Gastrocnemius medialis (tissue), 4 donors: ENCODE results near the gene CCDC39. TPM values are rescaled to one million over a fixed set of nuclear protein-coding genes. Genes with fewer than 3 reads are reported as not detected.

ENCODE experiments used
- ATAC-seq, 2 donors: fragments of 150-250 bp; one replicate each; pipeline ENCODE4 v1.9.1; 2016
- DNase-seq, 2 donors: peaks; one replicate each; pipeline ENCODE4 v3.0.0-alpha.2; 2019
- H3K27ac ChIP-seq, 4 donors: fragments of 200-600 bp; sonication (generic); 1 replicate in 1 of 4; 2 replicates in 3 of 4; pipeline ENCODE4 v1.5.1; 2016 to 2018; ENCODE audit warnings: mild to moderate bottlenecking in 2 of 4, moderate library complexity in 1 of 4
- H3K27me3 ChIP-seq, 3 donors: fragments of 200-600 bp; sonication (generic) in 2 of 3; 1 replicate in 1 of 3; 2 replicates in 2 of 3; pipeline versions ENCODE4 v1.5.1 to v1.6.0; 2016 to 2019; ENCODE audit warnings: mild to moderate bottlenecking in 1 of 3, moderate library complexity in 1 of 3
- H3K36me3 ChIP-seq, 2 donors: fragments of 200-600 bp; sonication (generic) in 1 of 2; one replicate each; pipeline ENCODE4 v1.5.1; 2017 to 2018
- H3K4me1 ChIP-seq, 2 donors: fragments of 200-600 bp; sonication (generic) in 1 of 2; one replicate each; pipeline ENCODE4 v1.5.1; 2016 to 2017; ENCODE audit warnings: mild to moderate bottlenecking in 2 of 2
- H3K4me3 ChIP-seq, 4 donors: fragments of 200-600 bp; sonication (generic) in 3 of 4; 1 replicate in 1 of 4; 2 replicates in 3 of 4; pipeline ENCODE4 v1.5.1; 2016 to 2019; ENCODE audit warnings: mild to moderate bottlenecking in 2 of 4
- H3K9me3 ChIP-seq, 3 donors: fragments of 200-600 bp; sonication (generic) in 2 of 3; 1 replicate in 1 of 3; 2 replicates in 2 of 3; pipeline ENCODE4 v1.5.1; 2016 to 2019
- POLR2A ChIP-seq, 2 donors: fragments of 450-650 bp; IDR thresholded peaks; one replicate each; pipeline ENCODE4 v1.6.1; 2017; ENCODE audit warnings: antibody characterized with exemption in 2 of 2, mild to moderate bottlenecking in 2 of 2, moderate library complexity in 2 of 2
- in situ Hi-C, 4 donors: fragments of 200-750 bp; cut with MboI; loops; one replicate each; pipeline versions ENCODE4 v1.15.0 to v1.8.0; 2017; ENCODE audit warnings: low sequenced_read_pairs in 4 of 4
- intact Hi-C: fragments of 100-400 bp; cut with DNase I; formaldehyde crosslinking; loops from one replicate; pipeline ENCODE4 v1.15.1; 2023; ENCODE audit warnings: low total_unique reads
- total RNA-seq, 4 donors: library from RNA; depleted of rRNA; stranded (reverse); fragments of >200 nt; gene quantifications; one replicate each; pipeline versions ENCODE4 v1.1.0 to v1.2.3, GENCODE V29; 2016
- TF ChIP-seq, protein P1 (sequence below), 5 experiments: fragments of 450-650 bp in 3 of 5; fragments of 200-600 bp in 2 of 5; sonication (generic) in 2 of 5; IDR thresholded peaks in 4 of 5; conservative IDR thresholded peaks in 1 of 5; 1 replicate in 4 of 5; 2 replicates in 1 of 5; pipeline ENCODE4 v1.5.1; 2016 to 2019; ENCODE audit warnings: antibody characterized with exemption in 5 of 5, mild to moderate bottlenecking in 3 of 5, moderate library complexity in 3 of 5

Gene CCDC39
- 1 to 10 TPM in 2 of 4 donors, not detected in 2; 1.0 to 1.2 TPM for total RNA-seq

GRCh38 chr3:180679178-180680096, at the start of gene CCDC39:
Gene CCDC39 (minus strand): TSS chr3:180679489. CDS start chr3:180679380, 109 bp downstream.
- ATAC-seq: peak; percentile 60 to 87
- H3K27ac ChIP-seq: no peak within 1 kb of the TSS
- in situ Hi-C loops (no loop called here), intact Hi-C loops (no loop called here)
- H3K4me1 ChIP-seq: peaks cover 9 to 16% of the 10 kb centered on the region in 2 donors
- peak in 1 of 2 donors; percentile 17 for DNase-seq
- H3K27me3 ChIP-seq: no peaks in the 10 kb centered on the region
- peak within 1 kb of the TSS; percentile 61 to 80 (median 64) for H3K4me3 ChIP-seq
- no peaks in the 10 kb centered on the region for H3K36me3 ChIP-seq
- TF ChIP-seq POLR2A (IDR thresholded peaks at IDR 0.05): no peak
- TF ChIP-seq, protein P1, sequence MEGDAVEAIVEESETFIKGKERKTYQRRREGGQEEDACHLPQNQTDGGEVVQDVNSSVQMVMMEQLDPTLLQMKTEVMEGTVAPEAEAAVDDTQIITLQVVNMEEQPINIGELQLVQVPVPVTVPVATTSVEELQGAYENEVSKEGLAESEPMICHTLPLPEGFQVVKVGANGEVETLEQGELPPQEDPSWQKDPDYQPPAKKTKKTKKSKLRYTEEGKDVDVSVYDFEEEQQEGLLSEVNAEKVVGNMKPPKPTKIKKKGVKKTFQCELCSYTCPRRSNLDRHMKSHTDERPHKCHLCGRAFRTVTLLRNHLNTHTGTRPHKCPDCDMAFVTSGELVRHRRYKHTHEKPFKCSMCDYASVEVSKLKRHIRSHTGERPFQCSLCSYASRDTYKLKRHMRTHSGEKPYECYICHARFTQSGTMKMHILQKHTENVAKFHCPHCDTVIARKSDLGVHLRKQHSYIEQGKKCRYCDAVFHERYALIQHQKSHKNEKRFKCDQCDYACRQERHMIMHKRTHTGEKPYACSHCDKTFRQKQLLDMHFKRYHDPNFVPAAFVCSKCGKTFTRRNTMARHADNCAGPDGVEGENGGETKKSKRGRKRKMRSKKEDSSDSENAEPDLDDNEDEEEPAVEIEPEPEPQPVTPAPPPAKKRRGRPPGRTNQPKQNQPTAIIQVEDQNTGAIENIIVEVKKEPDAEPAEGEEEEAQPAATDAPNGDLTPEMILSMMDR (IDR thresholded peaks at IDR 0.05 in 4 of 5, conservative IDR thresholded peaks at IDR 0.05 in 1 of 5): no peak
- no peaks in the 10 kb centered on the region for H3K9me3 ChIP-seq

DNA sequence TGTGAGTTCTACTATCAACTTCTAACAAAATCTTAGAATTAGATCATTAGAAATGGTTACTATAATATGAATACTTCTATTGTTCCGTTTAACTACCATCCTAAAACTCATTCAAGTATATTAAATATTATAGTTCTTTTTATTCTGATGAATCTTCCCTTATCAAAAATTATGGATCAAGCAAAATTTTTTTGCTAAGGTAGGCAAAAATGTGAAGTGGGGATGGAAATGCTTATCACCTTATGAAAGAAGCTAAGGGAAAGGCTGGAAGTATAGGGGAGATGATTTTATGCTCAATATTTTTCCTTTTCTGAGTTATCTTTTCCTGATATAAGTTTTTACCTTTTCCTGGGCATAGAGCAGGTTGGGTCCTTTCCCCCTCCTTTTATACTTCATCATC, 40.7 kb upstream of the CCDC39 start:
- H3K4me1 ChIP-seq: no peaks in the 10 kb centered on the region
- ATAC-seq: no peak
- H3K9me3 ChIP-seq: no peaks in the 10 kb centered on the region
- intact Hi-C loops (no loop called here), in situ Hi-C loops (no loop called here)
- no peak overlapping the region for H3K27ac ChIP-seq
- H3K36me3 ChIP-seq: peaks cover 0 to 5% of the 10 kb centered on the region in 2 donors
- no peaks in the 10 kb centered on the region for H3K27me3 ChIP-seq
- no peak for DNase-seq
- TF ChIP-seq POLR2A (IDR thresholded peaks at IDR 0.05): no peak
- TF ChIP-seq, protein P1 (IDR thresholded peaks at IDR 0.05 in 4 of 5, conservative IDR thresholded peaks at IDR 0.05 in 1 of 5): no peak
- H3K4me3 ChIP-seq: no peak overlapping the region

- in situ Hi-C loops: no loop called here
Observed at GRCh38 chr3:180707896-180708295, 28.6 kb upstream of the CCDC39 start.

GRCh38 chr3:180705619-180706018, 26.3 kb upstream of the CCDC39 start:
- in situ Hi-C loops: no loop called here
- no peak overlapping the region for H3K27ac ChIP-seq

More at GRCh38 chr3:180707896-180708295, 28.6 kb upstream of the CCDC39 start:
- intact Hi-C loops: no loop called here
- Histone ChIP-seq H3K36me3 (no peaks in the 10 kb centered on the region), H3K27me3 (no peaks in the 10 kb centered on the region), H3K4me3 (no peak overlapping the region), H3K4me1 (no peaks in the 10 kb centered on the region), H3K27ac (no peak overlapping the region), H3K9me3 (no peaks in the 10 kb centered on the region)
- no peak for TF ChIP-seq POLR2A (IDR thresholded peaks at IDR 0.05)
- TF ChIP-seq, protein P1 (IDR thresholded peaks at IDR 0.05 in 4 of 5, conservative IDR thresholded peaks at IDR 0.05 in 1 of 5): no peak
- DNase-seq (no peak), ATAC-seq (no peak)

More at GRCh38 chr3:180705619-180706018, 26.3 kb upstream of the CCDC39 start:
- no peaks in the 10 kb centered on the region for H3K4me1 ChIP-seq
- H3K36me3 ChIP-seq: no peaks in the 10 kb centered on the region
- TF ChIP-seq, protein P1 (IDR thresholded peaks at IDR 0.05 in 4 of 5, conservative IDR thresholded peaks at IDR 0.05 in 1 of 5): no peak
- TF ChIP-seq POLR2A (IDR thresholded peaks at IDR 0.05): no peak
- H3K27me3 ChIP-seq: no peaks in the 10 kb centered on the region
- H3K4me3 ChIP-seq: no peak overlapping the region
- H3K9me3 ChIP-seq: no peaks in the 10 kb centered on the region
- ATAC-seq: no peak
- intact Hi-C loops: no loop called here
- DNase-seq: no peak
